Stimulated activated CD4-positive, alpha-beta T cell treated with anti-CD3 and anti-CD28 coated beads, Interleukin-4, amount 100 ng/mL, for 48 hours (primary cell): ENCODE results near the gene POU6F2.

Experiments used
- DNase-seq, 2 donors: peaks; one replicate each; pipeline ENCODE4 v3.0.0-alpha.2; 2020; ENCODE audit warnings: low read depth in 2 of 2

The POU6F2 gene

DNA sequence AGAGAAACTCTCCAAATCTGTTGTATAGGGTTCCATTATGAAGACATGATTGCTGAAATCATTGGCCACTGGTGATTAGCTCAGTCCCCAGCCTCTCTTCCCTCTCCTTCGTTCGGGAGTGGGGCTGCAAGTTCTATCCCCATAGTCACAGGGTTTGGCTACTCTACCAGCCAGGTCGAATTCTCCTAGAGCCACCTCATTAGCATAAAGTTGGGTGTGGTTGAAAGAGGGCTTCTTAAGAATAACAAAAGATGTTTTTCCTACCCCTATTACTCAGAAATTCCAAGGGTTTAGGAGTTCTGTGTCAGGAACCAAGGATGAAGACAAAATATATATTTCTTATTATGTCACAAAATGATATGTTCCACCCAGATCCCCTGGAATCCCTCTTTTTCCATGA is 422.3 kb downstream of the POU6F2 start:
- DNase-seq, result no peak

GRCh38 chr7:39400836-39401235 is 423.1 kb downstream of the POU6F2 start:
- no peak for DNase-seq

DNA sequence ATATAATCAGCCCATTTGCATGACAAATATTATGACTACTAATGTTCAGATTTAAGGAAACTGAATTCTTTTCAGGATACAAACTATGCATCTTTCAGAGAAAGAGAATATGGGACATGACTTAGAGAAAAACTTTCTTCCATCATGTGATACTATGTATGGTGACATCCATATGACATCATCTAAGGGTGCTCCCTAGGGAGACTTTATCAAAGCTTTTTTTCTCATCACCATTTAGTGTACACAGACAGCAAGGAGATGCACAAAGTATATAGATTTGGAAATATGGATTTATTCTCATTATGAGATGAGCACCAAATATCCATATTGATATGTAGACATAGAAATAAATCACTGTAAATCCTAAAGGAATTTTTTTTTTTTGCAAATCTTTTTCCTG is 424.3 kb downstream of the POU6F2 start:
- DNase-seq, result no peak

DNA sequence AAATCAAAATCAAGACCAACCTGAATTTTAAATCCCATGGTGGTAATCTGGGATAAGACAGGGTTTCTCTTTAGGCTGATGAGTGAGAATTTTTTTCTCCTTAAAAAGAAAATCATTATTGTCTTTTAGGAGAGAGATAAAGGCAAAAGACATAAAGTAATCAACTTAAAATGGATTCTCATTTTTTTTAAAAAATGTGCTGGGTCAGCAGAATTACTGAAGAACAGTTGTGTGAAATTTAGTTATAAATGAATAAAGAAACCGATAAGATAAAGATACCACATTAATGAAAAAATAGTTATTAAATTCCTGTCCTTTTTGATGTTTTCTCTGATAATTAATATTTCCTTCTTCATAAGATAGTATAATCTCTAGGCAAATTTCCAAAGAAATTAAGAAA is 427.2 kb downstream of the POU6F2 start:
- no peak for DNase-seq

DNA sequence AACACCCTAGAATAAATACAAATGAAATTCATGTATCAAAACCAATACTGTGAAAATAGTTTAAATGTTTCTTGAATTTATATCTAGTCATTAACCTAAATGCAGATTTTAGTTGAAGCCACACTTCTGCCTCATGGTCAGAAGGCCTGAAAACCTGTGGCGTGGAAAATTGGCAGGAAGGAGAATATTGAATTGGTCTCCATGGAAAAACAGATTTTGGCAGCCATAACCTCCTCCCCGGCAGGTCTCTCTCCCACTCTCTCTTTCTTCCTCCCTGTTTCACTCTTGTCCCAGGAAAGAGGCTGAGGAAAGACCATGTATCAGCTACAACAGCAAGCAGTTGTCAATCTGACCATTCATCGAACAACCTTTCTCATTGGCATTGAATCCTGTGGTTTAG is 427.9 kb downstream of the POU6F2 start:
- no peak for DNase-seq

DNA sequence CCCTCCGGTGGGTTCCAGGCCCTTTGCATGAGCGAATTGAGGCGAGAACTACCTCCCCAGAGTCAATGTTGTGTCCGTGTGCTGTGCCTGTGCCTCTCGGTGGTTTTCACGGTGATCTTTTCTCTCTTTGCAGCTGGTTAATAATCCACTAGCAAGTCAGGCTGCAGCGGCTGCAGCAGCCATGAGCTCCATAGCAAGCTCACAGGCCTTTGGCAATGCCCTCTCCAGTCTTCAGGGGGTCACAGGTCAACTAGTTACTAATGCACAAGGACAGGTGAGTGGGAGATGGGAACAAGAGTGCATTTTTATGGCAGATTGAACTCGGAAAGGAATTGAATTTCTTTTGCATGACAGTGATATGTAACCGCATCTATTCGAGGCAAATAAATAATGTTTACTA is 428.8 kb downstream of the POU6F2 start:
- DNase-seq, result no peak

DNA sequence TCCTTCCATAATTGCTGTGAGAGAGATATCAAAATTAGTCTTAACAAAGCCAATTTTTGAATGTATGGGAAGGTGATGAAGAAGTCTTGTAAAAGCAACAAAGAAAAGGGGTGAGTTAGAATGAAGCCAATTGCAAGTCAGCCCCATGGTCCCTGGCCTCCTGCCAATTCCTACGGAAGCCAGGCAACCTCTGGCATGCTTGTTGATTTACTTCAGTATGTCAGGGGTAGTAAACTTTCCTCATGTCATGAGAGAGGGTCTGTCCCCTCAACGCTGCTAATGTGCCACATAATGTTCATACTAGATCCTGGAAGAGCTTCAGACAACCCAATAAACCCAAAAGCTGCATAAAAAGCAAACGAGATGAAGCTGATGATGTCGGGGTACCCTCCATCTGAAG is 429.4 kb downstream of the POU6F2 start:
- DNase-seq, result no peak

- no peak for DNase-seq
Observed at GRCh38 chr7:39407723-39408122, 430.0 kb downstream of the POU6F2 start.

- DNase-seq, result no peak
Observed at GRCh38 chr7:39408906-39409305, 431.2 kb downstream of the POU6F2 start.

DNA sequence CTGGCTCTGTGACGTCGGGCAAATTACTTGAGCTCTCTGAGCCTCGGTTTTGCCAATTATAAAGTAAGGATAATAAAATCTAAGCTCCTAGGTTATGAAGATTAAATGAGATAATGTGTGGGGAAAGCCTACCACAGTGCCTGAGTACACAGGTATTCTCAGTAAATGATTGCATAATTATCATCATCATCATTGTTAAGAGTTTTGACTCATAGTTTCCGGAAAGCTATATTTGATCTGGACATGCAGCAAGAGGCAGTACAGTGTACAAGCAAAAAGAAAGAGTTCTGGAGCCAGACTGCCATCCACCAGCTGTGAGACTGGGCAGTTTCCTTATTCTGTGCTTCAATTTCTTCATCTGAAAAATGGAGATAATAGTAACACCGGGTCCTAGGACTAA is 432.9 kb downstream of the POU6F2 start:
- no peak for DNase-seq

DNA sequence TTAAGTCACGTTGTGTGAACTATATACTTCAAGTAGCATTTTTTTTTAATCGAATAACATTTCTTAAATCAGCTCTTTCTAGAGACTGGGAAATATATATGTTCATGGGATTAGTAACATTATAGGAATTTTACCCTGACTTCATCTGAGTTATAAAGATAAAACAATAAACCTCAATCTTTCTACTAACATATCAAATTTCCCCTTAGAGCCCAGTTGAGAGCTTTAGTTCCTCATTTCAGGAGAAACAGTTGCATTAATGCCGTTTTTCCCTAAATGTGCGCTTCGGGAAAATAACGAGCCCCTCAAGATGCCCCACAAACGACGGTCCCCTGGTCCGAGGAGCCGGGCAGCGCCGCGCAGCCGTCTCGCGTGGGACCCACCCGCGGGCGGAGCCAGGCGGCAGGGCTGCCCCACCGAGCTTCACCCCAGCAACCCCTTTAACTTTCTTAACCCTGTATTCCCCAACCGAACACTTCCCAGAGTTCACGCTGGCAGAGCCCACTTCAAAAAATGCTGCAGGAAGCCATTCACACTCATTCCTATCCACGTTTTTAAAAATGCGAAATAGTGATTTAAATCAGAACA is 436.0 kb downstream of the POU6F2 start:
- no peak for DNase-seq

GRCh38 chr7:39414224-39415035 is 436.7 kb downstream of the POU6F2 start:
- peak; percentile 30 to 39 for DNase-seq

- no peak for DNase-seq
Observed at GRCh38 chr7:39415091-39415787, 437.5 kb downstream of the POU6F2 start.

GRCh38 chr7:39416866-39417265 is 439.2 kb downstream of the POU6F2 start:
- DNase-seq, result no peak

DNA sequence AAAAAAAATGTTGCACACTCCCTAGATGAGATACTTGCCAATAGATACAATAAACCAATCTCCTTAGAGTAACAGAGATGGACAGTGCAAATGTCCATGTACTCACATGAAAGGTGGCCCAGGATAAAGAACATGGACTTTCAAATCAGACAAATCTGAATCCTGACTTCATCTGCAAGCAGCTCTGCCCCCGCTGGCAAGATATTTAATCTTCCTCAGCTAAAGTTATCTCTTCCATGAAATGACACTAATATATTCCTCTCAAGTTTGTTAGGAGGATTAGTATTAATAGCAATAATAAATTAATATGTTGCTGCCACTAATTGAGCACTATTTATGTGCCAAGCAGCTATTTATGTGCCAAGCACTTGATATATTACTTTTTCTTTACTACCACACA is 439.9 kb downstream of the POU6F2 start:
- no peak for DNase-seq

- DNase-seq, result no peak
Observed at GRCh38 chr7:39421251-39421650, 443.5 kb downstream of the POU6F2 start.

- no peak for DNase-seq
Observed at GRCh38 chr7:39421661-39422060, 444.0 kb downstream of the POU6F2 start.

DNA sequence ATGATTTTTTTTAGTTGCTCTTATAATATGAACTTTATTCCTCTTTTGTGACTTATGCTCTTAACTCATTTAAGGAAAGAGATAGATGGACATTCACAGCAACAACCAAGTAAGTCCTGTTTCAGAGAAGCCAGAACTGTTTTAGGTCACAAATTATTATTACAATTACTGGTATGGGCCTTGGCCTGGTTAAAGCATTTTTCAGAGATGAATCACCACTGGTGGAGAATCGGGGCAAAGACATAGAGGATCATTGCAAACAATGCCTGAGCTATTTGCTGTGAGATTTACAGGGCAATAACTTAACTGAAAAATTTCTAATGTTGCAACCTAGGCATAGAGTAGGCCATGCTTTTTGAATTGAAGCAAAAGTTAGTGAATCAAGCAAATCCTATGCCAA is 450.5 kb downstream of the POU6F2 start:
- no peak for DNase-seq

- DNase-seq, result no peak
Observed at GRCh38 chr7:39429421-39429820, 451.7 kb downstream of the POU6F2 start.

- no peak for DNase-seq
Observed at GRCh38 chr7:39430441-39430840, 452.7 kb downstream of the POU6F2 start.

DNA sequence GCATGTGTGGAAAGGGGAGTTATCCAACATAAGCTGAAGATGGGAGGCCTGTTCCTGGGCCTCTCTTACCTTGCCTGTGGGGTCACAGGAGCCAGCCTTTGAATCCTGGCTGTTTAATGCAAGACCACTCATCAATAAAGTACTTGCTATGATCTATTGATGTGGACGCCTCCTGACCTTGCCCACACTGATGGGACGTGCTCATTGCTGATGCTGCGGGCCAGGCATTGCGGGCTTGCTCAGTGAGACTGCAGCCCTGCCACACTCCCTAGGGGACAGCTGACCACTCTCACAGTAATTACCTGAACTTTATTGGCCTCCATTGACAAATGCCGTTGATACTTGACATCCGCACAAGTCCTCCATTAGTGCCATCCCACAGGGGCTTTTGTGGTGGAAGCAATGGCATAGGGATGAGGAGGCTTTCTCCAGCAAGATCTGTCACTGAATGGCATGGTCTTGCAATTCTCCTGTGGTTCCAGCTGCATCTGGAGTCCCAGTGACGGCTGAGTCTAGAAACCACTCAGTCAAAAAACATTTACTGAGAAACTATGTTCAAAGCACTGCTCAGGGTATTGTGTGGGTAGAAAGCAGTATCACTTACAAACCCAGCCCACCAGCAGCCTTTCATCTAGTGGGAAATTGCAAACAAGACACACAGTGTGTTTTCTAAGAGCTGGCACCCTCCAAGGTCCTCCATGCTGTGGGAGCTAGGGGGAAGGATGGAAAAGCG is 453.4 kb downstream of the POU6F2 start:
- no peak for DNase-seq

- no peak for DNase-seq
Observed at GRCh38 chr7:39432368-39432767, 454.7 kb downstream of the POU6F2 start.
